Neural cell (in vitro differentiated cells): ENCODE data around the gene ST3GAL2. TPM values are rescaled to one million over a fixed set of nuclear protein-coding genes. Genes with fewer than 3 reads are reported as not detected.

Experiments used
- H2AFZ ChIP-seq: fragments of 200-600, 300-800 bp; sonication (generic), shearing (Covaris generic); 2 replicates; pipeline ENCODE4 v1.6.0; 2014; ENCODE audit warnings: low read depth, mild to moderate bottlenecking, antibody characterized with exemption, low read length, moderate library complexity
- H3F3A ChIP-seq: fragments of 200-600 bp; shearing (Covaris generic); 2 replicates; pipeline ENCODE4 v1.6.1; 2016; ENCODE audit warnings: mild to moderate bottlenecking, moderate library complexity, mixed read lengths, antibody characterized with exemption, low read length; ENCODE audit not compliant: insufficient read depth, poor library complexity, severe bottlenecking
- H3K27ac ChIP-seq: fragments of 200-600, 300-800 bp; sonication (generic), shearing (Covaris generic); 2 replicates; pipeline ENCODE4 v1.5.1; 2014; ENCODE audit warnings: mild to moderate bottlenecking, low read length, moderate library complexity
- H3K27me3 ChIP-seq: fragments of 300-800, 200-600 bp; sonication (generic), shearing (Covaris generic); 2 replicates; pipeline ENCODE4 v1.6.0; 2014; ENCODE audit warnings: mild to moderate bottlenecking, low read depth, low read length, moderate library complexity; ENCODE audit not compliant: insufficient read depth
- H3K36me3 ChIP-seq: fragments of 300-800, 200-600 bp; sonication (generic), shearing (Covaris generic); 2 replicates; pipeline ENCODE4 v1.5.1; 2014; ENCODE audit warnings: mild to moderate bottlenecking, antibody characterized with exemption, low read length, moderate library complexity; ENCODE audit not compliant: insufficient read depth
- H3K4me2 ChIP-seq: fragments of 300-800, 200-600 bp; sonication (generic), shearing (Covaris generic); 2 replicates; pipeline ENCODE4 v1.6.0; 2014; ENCODE audit warnings: mild to moderate bottlenecking, low read length
- H3K4me3 ChIP-seq: fragments of 300-800, 200-600 bp; sonication (generic), shearing (Covaris generic); 2 replicates; pipeline ENCODE4 v1.5.1; 2014; ENCODE audit warnings: mild to moderate bottlenecking, low read length, moderate library complexity
- H3K79me2 ChIP-seq: fragments of 200-600 bp; shearing (Covaris generic); replicated peaks from 2 replicates; pipeline ENCODE4 v1.6.0; 2014; ENCODE audit warnings: mild to moderate bottlenecking, low read length, moderate library complexity; ENCODE audit not compliant: insufficient read depth
- H3K9ac ChIP-seq: fragments of 300-800, 200-600 bp; sonication (generic), shearing (Covaris generic); 2 replicates; pipeline ENCODE4 v1.6.1; 2016; ENCODE audit warnings: mild to moderate bottlenecking, low read length, mixed read lengths
- H3K9me2 ChIP-seq: fragments of 200-600 bp; shearing (Covaris generic); 2 replicates; pipeline ENCODE4 v1.6.1; 2016; ENCODE audit warnings: mild to moderate bottlenecking, low read length, mixed read lengths; ENCODE audit not compliant: insufficient read depth
- H3K9me3 ChIP-seq: fragments of 200-600, 300-800 bp; sonication (generic), shearing (Covaris generic); 2 replicates; pipeline ENCODE4 v1.6.1; 2016; ENCODE audit warnings: mild to moderate bottlenecking, mixed run types, low read length, moderate library complexity, mixed read lengths
- H4K20me1 ChIP-seq: fragments of 200-600 bp; shearing (Covaris generic); 2 replicates; pipeline ENCODE4 v1.6.1; 2016; ENCODE audit warnings: mild to moderate bottlenecking, mixed run types; ENCODE audit not compliant: insufficient read depth
- EP300 ChIP-seq: fragments of 450-650 bp; conservative IDR thresholded peaks from 2 replicates; pipeline ENCODE4 v1.6.1; 2014; ENCODE audit warnings: antibody characterized with exemption, mild to moderate bottlenecking, moderate library complexity; ENCODE audit not compliant: poor library complexity, severe bottlenecking
- EZH2 ChIP-seq: fragments of 200-600, 300-800 bp; shearing (Covaris generic), sonication (generic); IDR thresholded peaks from 2 replicates; pipeline ENCODE4 v1.6.1; 2014; ENCODE audit warnings: antibody characterized with exemption, low read length, borderline replicate concordance, mild to moderate bottlenecking; ENCODE audit not compliant: insufficient read depth, poor library complexity, severe bottlenecking
- MXI1 ChIP-seq: fragments of 450-650 bp; conservative IDR thresholded peaks from 2 replicates; pipeline ENCODE4 v1.6.1; 2014; ENCODE audit warnings: antibody characterized with exemption, mild to moderate bottlenecking; ENCODE audit not compliant: poor library complexity, severe bottlenecking
- POLR2AphosphoS5 ChIP-seq: IDR thresholded peaks from 2 replicates; pipeline ENCODE4 v1.6.1; 2012
- RAD21 ChIP-seq: fragments of 450-650 bp; conservative IDR thresholded peaks from 2 replicates; pipeline ENCODE4 v1.6.1; 2014; ENCODE audit warnings: antibody characterized with exemption, mild to moderate bottlenecking, moderate library complexity
- SMC3 ChIP-seq: fragments of 450-650 bp; conservative IDR thresholded peaks from 2 replicates; pipeline ENCODE4 v1.6.1; 2014; ENCODE audit warnings: antibody characterized with exemption, mild to moderate bottlenecking, moderate library complexity; ENCODE audit not compliant: poor library complexity
- TAF1 ChIP-seq: IDR thresholded peaks from 2 replicates; pipeline ENCODE4 v1.6.1; 2012; ENCODE audit warnings: low read depth
- polyA plus RNA-seq: library from polyadenylated mRNA; depleted of rRNA; stranded (reverse); fragments of >200 nt; gene quantifications from 2 replicates; pipeline ENCODE4 v1.2.3, GENCODE V29; 2014
- TF ChIP-seq, protein P1 (sequence below): IDR thresholded peaks from 2 replicates; pipeline ENCODE4 v1.6.1; 2012; ENCODE audit warnings: borderline replicate concordance
- TF ChIP-seq, protein P2 (sequence below): fragments of 450-650 bp; IDR thresholded peaks from 2 replicates; pipeline ENCODE4 v1.5.1; 2014; ENCODE audit warnings: antibody characterized with exemption, mild to moderate bottlenecking, moderate library complexity; ENCODE audit not compliant: poor library complexity, severe bottlenecking

The ST3GAL2 gene
- polyA plus RNA-seq, 1 donor from 2014 or later = 19.4 TPM

DNA sequence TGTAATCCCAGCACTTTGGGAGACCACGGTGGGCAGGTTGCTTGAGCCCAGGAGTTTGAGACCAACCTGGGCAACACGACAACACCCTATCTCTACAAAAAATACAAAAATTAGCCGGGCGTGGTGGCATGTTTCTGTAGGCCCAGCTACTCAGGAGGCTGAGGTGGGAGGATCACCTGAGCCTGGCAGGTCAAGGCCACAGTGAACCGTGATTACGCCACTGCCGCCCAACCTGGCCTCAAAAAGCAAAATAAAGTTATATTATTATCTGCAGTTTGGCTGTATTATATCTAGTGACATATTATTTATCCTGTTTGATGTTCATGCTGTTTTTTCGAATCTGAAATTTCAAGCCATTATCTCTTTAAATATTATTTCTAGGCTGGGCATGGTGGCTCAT lies 26.5 kb downstream of the ST3GAL2 start:
- TF ChIP-seq EP300 (no peak), EZH2 (no peak), TAF1 (no peak), SMC3 (no peak), MXI1 (no peak), POLR2AphosphoS5 (no peak), RAD21 (no peak)
- TF ChIP-seq, protein P1, sequence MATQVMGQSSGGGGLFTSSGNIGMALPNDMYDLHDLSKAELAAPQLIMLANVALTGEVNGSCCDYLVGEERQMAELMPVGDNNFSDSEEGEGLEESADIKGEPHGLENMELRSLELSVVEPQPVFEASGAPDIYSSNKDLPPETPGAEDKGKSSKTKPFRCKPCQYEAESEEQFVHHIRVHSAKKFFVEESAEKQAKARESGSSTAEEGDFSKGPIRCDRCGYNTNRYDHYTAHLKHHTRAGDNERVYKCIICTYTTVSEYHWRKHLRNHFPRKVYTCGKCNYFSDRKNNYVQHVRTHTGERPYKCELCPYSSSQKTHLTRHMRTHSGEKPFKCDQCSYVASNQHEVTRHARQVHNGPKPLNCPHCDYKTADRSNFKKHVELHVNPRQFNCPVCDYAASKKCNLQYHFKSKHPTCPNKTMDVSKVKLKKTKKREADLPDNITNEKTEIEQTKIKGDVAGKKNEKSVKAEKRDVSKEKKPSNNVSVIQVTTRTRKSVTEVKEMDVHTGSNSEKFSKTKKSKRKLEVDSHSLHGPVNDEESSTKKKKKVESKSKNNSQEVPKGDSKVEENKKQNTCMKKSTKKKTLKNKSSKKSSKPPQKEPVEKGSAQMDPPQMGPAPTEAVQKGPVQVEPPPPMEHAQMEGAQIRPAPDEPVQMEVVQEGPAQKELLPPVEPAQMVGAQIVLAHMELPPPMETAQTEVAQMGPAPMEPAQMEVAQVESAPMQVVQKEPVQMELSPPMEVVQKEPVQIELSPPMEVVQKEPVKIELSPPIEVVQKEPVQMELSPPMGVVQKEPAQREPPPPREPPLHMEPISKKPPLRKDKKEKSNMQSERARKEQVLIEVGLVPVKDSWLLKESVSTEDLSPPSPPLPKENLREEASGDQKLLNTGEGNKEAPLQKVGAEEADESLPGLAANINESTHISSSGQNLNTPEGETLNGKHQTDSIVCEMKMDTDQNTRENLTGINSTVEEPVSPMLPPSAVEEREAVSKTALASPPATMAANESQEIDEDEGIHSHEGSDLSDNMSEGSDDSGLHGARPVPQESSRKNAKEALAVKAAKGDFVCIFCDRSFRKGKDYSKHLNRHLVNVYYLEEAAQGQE = no peak
- TF ChIP-seq, protein P2, sequence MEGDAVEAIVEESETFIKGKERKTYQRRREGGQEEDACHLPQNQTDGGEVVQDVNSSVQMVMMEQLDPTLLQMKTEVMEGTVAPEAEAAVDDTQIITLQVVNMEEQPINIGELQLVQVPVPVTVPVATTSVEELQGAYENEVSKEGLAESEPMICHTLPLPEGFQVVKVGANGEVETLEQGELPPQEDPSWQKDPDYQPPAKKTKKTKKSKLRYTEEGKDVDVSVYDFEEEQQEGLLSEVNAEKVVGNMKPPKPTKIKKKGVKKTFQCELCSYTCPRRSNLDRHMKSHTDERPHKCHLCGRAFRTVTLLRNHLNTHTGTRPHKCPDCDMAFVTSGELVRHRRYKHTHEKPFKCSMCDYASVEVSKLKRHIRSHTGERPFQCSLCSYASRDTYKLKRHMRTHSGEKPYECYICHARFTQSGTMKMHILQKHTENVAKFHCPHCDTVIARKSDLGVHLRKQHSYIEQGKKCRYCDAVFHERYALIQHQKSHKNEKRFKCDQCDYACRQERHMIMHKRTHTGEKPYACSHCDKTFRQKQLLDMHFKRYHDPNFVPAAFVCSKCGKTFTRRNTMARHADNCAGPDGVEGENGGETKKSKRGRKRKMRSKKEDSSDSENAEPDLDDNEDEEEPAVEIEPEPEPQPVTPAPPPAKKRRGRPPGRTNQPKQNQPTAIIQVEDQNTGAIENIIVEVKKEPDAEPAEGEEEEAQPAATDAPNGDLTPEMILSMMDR = no peak

DNA sequence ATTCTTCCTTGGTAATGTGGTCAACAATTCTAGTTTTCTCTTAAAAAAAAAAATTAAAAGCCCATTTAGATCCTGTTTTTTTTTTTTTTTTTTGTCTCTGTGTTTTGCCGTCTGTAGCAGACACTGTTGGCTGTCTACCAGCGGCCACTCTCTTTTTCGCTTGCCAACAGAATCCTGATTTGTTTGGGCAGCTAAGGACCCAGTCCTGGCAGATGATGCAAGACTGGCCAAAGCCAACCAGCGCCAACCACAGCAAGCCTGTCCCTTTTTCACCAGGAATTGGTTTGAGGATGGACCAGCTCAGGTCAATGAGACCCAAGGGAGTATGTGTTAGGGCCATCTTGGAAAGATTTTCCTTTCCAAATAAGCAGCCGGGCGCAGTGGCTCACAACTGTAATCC lies 28.2 kb downstream of the ST3GAL2 start:
- Histone ChIP-seq H3K9me2 (no peaks in the 10 kb centered on the region), H2AFZ (no peak overlapping the region), H3K9ac (no peak overlapping the region), H3K4me3 (no peak overlapping the region), H3F3A (no peaks in the 10 kb centered on the region), H3K9me3 (no peaks in the 10 kb centered on the region), H3K27ac (no peak overlapping the region), H3K36me3 (no peaks in the 10 kb centered on the region), H4K20me1 (no peaks in the 10 kb centered on the region), H3K79me2 (no peaks in the 10 kb centered on the region), H3K4me2 (no peak overlapping the region), H3K27me3 (no peaks in the 10 kb centered on the region)
- TF ChIP-seq POLR2AphosphoS5 = no peak
- TF ChIP-seq RAD21 = no peak
- no peak for TF ChIP-seq EZH2
- TF ChIP-seq, protein P1 = no peak
- no peak for TF ChIP-seq SMC3
- TF ChIP-seq MXI1 = no peak
- TF ChIP-seq, protein P2 = no peak
- no peak for TF ChIP-seq TAF1
- no peak for TF ChIP-seq EP300

More for the DNA sequence above, 26.5 kb downstream of the ST3GAL2 start:
- Histone ChIP-seq H2AFZ (no peak overlapping the region), H3K9ac (no peak overlapping the region), H4K20me1 (no peaks in the 10 kb centered on the region), H3K27ac (no peak overlapping the region), H3K4me2 (no peak overlapping the region), H3K79me2 (no peaks in the 10 kb centered on the region), H3K9me3 (no peaks in the 10 kb centered on the region), H3K9me2 (no peaks in the 10 kb centered on the region), H3K4me3 (no peak overlapping the region), H3F3A (no peaks in the 10 kb centered on the region), H3K27me3 (no peaks in the 10 kb centered on the region), H3K36me3 (no peaks in the 10 kb centered on the region)
